GF-D8 (cell line): ENCODE results near the gene TBC1D22A.

Experiments used
- DNase-seq: peaks from one replicate; lab custom pipeline; 2025; lab: John Stamatoyannopoulos, UW

TBC1D22A gene

DNA sequence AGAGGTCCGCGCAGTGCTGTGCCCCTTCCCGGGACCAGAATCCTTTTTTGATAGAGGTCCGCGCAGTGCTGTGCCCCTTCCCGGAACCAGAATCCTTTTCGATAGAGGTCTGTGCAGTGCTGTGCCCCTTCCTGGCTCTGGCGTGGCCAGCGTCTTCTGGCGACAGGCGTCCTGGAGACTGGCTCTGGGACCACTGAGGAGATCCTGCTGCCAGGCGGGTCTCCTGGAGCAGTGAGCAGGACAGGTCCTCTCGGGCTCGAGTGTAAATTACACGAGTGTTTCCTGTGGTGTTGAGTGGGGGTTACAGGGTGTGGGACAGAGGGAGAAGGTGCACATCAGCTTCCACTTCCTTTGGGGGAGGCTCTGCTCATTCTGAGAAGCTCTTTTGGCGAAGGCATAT is 98.1 kb downstream of the TBC1D22A start:
- no peak for DNase-seq

DNA sequence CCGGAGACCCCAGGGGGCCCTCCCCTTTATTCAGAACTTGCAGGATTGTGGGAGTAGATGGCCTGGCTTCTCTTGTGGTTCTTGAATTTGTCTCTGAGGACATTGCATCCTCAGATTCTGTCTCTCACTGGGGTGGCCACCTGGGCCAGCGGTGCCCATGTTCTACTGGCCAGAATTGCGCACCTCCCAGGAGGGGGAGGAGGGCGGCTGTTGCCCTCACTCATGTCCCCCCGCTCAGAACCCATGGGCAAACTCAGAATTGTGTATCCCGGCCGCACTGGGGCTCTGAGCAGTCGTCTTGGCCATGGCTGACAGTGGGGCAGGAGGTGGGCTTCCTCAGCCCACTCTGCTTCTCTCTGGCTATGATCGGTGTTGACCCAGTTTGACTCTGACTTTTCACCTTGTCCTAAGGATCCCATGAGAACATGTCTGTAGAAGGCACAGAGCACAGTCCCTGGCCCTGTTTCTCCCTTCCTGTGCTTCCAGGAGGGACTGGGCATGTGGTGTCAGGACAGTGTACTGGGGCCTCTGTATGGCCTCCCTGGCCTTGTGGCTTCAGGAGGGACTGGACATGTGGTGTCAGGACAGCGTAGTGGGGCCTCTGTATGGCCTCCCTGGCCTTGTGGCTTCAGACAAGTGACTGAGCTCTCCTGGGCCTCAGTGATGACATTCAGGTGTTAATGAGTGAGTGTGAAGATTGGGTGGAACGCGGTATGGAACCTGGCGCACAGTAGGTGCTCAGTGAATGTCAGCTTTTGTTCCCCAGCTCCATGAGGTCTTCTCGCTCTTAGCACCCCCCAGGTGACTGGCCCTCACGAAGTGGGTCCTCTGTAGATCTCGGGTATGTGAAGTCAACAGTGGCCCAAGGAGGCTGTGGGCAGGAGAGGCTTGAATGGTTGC is 99.3 kb downstream of the TBC1D22A start:
- no peak for DNase-seq

GRCh38 chr22:46862418-46863324 is 100.2 kb downstream of the TBC1D22A start:
- no peak for DNase-seq

DNA sequence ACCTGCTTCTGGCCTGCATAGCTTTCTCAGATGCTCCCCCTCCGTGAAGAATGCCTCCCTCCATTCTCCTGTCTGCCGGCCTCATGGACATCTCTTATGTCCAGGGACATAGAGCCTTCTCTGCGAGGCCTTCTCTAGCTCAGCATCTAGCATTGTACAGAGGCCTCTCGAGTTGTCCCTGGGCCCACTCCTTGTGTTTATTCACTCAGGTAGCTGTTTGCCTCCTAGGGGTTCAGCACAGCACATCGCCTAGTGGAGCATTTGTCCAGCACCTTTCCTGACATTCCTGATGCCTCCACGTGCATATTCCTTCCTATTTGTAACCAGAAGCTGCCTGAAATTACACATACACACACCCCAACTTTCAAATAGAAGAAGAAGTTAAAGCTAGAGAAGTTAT is 101.3 kb downstream of the TBC1D22A start:
- no peak for DNase-seq

DNA sequence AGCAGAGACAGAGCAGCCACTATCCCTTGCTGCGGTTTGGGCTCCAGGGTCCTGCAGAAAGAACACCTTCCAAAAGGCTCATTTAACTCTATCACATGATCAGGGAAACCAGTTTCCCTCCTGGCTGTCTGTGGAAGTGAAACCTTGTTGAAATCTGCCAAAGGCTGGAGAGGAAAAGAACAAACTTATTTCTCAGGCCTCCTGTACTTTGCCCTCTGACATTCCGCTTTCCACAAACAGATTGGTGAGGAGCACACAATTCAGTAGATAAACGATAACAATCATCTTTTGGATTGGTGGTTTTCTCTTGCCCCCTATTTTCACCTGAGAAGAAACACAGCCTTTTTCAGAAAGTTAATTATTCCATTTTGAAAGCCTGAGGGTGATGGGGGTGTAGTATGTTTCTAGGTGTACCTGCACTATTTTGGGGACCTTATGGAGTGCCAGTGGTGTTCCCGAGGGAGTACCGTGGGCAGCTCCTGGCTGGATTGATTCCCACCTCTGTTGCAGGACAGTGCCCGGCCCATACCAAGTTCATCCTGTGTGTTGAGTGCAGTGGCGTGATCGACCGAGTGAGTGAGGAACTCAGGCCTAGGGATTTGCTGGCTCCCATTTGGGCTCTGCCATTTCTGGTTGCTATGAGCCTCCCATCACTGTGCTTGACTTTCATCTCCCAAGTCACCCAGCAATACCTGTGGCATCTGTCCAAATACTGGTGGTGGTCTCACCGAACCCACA is 102.0 kb downstream of the TBC1D22A start:
- DNase-seq = no peak

- DNase-seq = no peak
Measured at GRCh38 chr22:46865052-46865434, 102.6 kb downstream of the TBC1D22A start.

GRCh38 chr22:46865642-46866041 is 103.2 kb downstream of the TBC1D22A start:
- no peak for DNase-seq

- DNase-seq = no peak
Measured at GRCh38 chr22:46866591-46866990, 104.1 kb downstream of the TBC1D22A start.

GRCh38 chr22:46867106-46867505 is 104.7 kb downstream of the TBC1D22A start:
- DNase-seq = no peak

GRCh38 chr22:46869329-46869728 is 106.9 kb downstream of the TBC1D22A start:
- no peak for DNase-seq

GRCh38 chr22:46869831-46870441 is 107.5 kb downstream of the TBC1D22A start:
- DNase-seq = no peak

DNA sequence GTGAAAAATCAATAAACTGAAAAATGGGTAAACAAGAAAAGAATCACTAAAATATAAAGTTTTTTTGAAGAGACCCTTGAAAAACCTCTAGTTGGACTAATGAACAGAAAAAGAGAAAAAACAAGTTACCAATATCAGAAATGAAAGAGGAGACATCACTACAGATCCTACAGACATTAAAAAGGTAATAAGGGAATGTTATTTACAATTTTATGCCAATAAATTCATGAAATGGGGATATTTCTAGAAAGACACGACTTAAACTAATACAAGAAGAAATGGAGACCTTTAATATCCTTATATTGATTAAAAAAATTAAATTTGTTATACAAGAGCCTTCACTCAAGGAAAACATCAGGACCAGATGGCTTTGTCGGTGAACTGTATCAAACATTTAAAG is 109.4 kb downstream of the TBC1D22A start:
- no peak for DNase-seq

DNA sequence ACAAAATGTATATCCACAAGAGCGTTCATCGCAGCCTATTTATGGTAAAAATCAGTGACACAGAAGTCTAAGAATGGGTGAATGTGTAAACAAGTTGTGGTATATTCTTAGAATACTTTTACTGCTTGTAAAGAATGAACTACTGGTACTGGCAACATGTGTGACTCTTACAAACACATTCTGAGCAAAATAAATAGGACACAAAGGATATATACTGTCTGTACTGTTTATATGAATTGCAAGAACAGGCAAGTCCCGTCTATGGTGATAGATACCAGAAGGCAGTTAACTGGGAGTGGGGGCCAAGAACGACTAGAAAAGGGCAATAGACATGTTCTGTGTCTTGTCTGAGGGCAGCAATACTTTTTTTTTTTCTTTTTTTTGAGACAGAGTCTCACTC is 112.6 kb downstream of the TBC1D22A start:
- no peak for DNase-seq

- DNase-seq = no peak
Measured at GRCh38 chr22:46876357-46876934, 114.0 kb downstream of the TBC1D22A start.

DNA sequence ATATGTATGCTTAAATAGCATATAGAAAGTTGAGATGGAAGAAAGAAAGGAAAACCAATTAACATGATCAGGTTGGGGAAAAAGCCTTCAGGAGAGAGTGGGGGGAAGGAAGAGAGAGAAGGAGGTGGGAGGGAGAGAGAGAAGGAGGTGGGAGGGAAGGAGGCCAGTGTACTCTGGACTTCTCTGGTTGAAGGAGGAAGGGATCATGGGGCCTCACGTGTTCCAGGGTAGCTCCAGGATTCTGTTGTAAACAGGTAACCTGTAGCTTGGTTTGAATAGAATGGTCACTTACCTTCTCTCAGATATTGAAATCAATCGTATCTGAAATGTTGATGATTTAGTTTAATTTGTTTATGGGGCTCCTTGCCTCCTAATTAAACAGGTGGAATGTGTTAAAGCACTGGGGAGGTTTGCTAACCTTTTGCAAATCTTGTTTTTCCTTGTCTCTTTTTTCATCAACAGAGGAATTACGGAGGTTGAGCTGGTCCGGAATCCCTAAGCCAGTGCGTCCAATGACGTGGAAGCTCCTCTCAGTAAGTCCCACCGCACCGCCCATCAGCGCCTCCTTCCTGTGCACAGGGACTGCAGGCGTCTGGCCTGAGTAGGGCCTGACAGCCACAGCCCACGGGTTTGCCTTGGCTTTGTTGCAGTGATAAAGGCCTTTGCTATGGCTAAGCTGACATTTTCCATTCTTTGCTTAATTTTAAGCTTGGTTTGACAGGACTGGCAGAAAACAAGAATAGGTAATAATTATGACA is 115.9 kb downstream of the TBC1D22A start:
- no peak for DNase-seq

- DNase-seq = no peak
Measured at GRCh38 chr22:46879083-46879482, 116.6 kb downstream of the TBC1D22A start.

GRCh38 chr22:46881373-46882118 is 119.1 kb downstream of the TBC1D22A start:
- DNase-seq = no peak

DNA sequence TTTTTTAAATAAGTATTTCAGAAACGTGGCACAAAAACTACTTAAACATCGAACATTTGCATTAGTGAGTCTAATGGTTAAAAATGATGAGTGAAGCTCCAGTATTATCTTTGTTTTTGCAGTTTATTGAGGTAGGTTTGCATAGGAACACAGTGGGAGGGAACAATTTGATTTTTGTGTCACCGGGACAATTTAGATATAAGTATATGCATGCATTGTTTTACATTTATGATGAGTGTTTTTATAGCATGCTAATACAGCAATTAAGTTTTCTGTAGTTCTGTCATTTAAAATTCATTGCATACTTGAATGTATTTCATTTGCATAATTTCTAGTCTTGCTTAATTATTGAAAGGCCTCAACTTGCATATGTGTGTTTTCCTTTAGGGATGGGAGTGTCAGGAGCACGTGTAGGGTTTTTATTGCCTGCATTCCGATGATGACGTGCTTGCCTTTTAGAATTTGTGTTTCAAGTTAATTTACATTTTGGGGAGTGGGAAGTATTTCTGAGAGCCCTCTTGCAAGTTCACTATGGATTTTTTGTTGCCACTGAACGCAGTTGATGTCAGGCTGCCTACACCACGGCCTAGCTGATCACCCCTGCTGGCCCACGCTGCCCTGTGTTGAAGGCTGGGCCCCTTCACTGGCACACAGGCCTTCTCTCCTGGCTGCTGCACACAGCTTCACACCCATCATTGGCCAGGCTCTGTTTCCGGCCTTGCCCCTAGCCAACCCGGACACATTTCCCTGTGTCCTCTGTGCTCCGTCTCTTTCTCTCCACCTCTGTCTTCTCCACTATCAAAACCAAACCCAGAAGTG is 120.9 kb downstream of the TBC1D22A start:
- DNase-seq = no peak

GRCh38 chr22:46884365-46884764 is 121.9 kb downstream of the TBC1D22A start:
- no peak for DNase-seq
